ENCODE data around the gene WHRN.

The WHRN gene

GRCh38 chr9:114409103-114409780 is 96.0 kb downstream of the WHRN start:
- Mint-ChIP-seq H3K4me3 (no peak overlapping the region), H3K27ac (no peak overlapping the region), H3K4me1 (peaks cover 32% of the 10 kb centered on the region), H3K9me3 (no peaks in the 10 kb centered on the region), H3K27me3 (ENCODE audit: low read depth, poor library complexity) (peaks cover 7% of the 10 kb centered on the region), H3K36me3 (ENCODE audit: low read depth) (no peaks in the 10 kb centered on the region)
- no peak for DNase-seq
- no peak for TF ChIP-seq CTCF (IDR thresholded peaks at IDR 0.05)

GRCh38 chr9:114408645-114409044 is 96.6 kb downstream of the WHRN start:
- H3K27ac Mint-ChIP-seq, result no peak overlapping the region
- H3K9me3 Mint-ChIP-seq, result no peaks in the 10 kb centered on the region
- no peaks in the 10 kb centered on the region for H3K36me3 Mint-ChIP-seq (ENCODE audit: low read depth)
- H3K4me1 Mint-ChIP-seq, result peaks cover 26% of the 10 kb centered on the region
- peaks cover 7% of the 10 kb centered on the region for H3K27me3 Mint-ChIP-seq (ENCODE audit: low read depth, poor library complexity)
- no peak overlapping the region for H3K4me3 Mint-ChIP-seq
- DNase-seq, result no peak
- TF ChIP-seq CTCF (IDR thresholded peaks at IDR 0.05), result no peak

- peaks cover 3% of the 10 kb centered on the region for H3K27me3 Mint-ChIP-seq (ENCODE audit: low read depth, poor library complexity)
- H3K4me1 Mint-ChIP-seq, result peaks cover 19% of the 10 kb centered on the region
- no peak for DNase-seq
- no peak for TF ChIP-seq CTCF (IDR thresholded peaks at IDR 0.05)
- H3K36me3 Mint-ChIP-seq (ENCODE audit: low read depth), result no peaks in the 10 kb centered on the region
- no peak overlapping the region for H3K4me3 Mint-ChIP-seq
- H3K27ac Mint-ChIP-seq, result no peak overlapping the region
- no peaks in the 10 kb centered on the region for H3K9me3 Mint-ChIP-seq
Observed at GRCh38 chr9:114407889-114408288, 97.4 kb downstream of the WHRN start.

DNA sequence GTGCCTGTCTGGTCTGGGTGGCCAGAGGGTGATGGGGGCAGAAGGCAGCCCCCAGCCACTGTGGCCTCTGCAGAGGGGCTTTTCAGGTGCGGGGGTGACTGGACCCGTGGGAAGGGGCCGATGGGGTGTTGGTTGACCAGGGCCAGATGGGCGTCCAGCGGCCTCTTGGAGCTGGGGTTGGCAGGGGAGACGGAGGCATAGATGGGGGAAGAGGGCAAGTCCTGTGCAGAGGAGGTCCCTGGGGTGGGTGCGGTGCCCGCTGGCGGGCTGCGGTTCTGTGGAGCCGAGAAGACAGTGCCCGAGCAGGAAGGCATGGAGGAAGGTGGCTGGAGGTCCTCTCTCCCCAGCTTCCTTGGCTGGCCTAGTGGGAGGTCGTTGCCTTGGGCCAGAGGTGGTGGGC is 98.8 kb downstream of the WHRN start:
- no peak for DNase-seq
- Mint-ChIP-seq H3K9me3 (no peaks in the 10 kb centered on the region), H3K27ac (no peak overlapping the region), H3K4me3 (no peak overlapping the region), H3K36me3 (ENCODE audit: low read depth) (no peaks in the 10 kb centered on the region), H3K27me3 (ENCODE audit: low read depth, poor library complexity) (peaks cover 9% of the 10 kb centered on the region), H3K4me1 (peaks cover 23% of the 10 kb centered on the region)
- TF ChIP-seq CTCF (IDR thresholded peaks at IDR 0.05), result no peak

GRCh38 chr9:114405294-114406034 is 99.8 kb downstream of the WHRN start:
- peak; percentile 78 for DNase-seq
- TF ChIP-seq CTCF (IDR thresholded peaks at IDR 0.05), result peak; percentile 77
- H3K27me3 Mint-ChIP-seq (ENCODE audit: low read depth, poor library complexity), result peaks cover 6% of the 10 kb centered on the region
- no peak overlapping the region for H3K27ac Mint-ChIP-seq
- peaks cover 25% of the 10 kb centered on the region for H3K4me1 Mint-ChIP-seq
- no peak overlapping the region for H3K4me3 Mint-ChIP-seq
- no peaks in the 10 kb centered on the region for H3K36me3 Mint-ChIP-seq (ENCODE audit: low read depth)
- H3K9me3 Mint-ChIP-seq, result no peaks in the 10 kb centered on the region

DNA sequence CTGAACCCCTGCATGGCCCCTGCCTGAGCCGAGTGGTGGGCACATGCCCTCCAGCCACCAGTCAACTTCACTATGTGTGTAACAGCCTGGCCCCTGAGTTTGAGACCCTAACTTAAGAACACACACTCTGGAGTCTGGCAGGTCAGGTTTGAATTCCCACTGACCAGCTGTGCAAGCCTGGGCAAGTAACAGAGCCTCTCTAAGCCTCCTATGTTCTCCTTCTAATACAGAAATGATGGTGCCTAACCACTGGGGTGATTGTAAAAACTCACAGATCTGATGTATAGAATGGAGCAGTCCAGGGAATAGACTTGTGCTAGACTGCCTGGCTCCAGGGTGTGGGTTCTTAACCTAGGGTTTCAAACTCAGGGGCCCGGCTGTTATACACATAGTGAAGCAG is 100.7 kb downstream of the WHRN start:
- H3K36me3 Mint-ChIP-seq (ENCODE audit: low read depth), result no peaks in the 10 kb centered on the region
- peaks cover 18% of the 10 kb centered on the region for H3K4me1 Mint-ChIP-seq
- H3K4me3 Mint-ChIP-seq, result no peak overlapping the region
- no peaks in the 10 kb centered on the region for H3K9me3 Mint-ChIP-seq
- DNase-seq, result no peak
- no peak overlapping the region for H3K27ac Mint-ChIP-seq
- H3K27me3 Mint-ChIP-seq (ENCODE audit: low read depth, poor library complexity), result peaks cover 6% of the 10 kb centered on the region
- no peak for TF ChIP-seq CTCF (IDR thresholded peaks at IDR 0.05)

Measured in nephron progenitor cell (in vitro differentiated cells).